Measurements from ENCODE around the gene C6orf136.

DNA sequence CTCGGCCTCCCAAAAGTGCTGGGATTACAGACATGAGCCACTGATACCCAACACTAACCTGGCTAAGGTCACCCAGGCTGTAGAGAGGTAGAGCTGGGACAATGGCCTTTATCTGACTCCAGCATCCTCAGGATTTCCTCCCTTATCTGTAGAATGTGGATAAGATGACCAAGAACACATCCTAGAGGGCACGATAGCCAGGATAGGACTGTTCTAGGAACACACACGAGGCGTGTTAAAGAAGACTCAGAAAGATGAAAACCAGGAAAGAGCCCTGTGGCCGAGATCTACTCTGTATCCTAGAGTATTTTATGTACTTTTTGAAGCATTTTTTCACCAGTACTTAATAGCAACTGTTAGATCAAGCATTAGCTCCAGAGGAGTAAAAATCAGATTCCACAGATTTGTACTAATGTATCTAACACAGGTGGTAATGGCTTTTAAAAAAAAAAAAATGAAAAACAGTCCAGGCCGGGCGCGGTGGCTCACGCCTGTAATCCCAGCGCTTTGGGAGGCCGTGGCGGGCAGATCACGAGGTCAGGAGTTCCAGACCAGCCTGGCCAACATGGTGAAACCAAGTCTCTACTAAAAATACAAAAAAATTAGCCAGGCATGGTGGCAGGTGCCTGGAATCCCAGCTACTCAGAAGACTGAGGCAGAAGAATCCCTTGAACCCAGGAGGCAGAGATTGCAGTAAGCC, 47.2 kb upstream of the C6orf136 start:
- TF ChIP-seq POLR2A (IDR thresholded peaks at IDR 0.05; ENCODE audit: low read length) = no peak
- no peak for TF ChIP-seq GATA1 (IDR thresholded peaks at IDR 0.05; ENCODE audit: low read depth, low read length)
